ENCODE results near the gene NRP2.

Gene NRP2

DNA sequence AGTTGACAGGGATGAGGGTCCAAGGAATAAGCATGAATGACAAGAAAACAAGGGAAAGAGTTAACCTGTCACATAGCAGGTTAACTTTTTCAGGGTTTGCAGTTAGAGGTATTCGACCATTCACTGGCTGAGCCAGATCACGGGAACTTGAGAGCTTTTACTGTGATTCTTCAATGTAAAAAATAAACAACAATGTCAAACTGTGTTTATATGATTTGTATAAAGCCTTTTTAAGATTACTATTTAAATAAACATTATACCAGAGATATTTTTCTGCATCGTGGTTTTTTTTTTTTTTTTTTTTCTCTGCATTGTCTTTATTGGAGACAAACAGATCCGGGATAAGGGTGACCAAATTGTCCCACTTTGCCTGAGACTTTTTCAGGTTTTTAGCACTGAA, 115.6 kb downstream of the NRP2 start:
- DNase-seq (ENCODE audit: low read depth, low spot score) = no peak
- H3K9me3 ChIP-seq (ENCODE audit: insufficient read depth, low read length) = peaks cover 19% of the 10 kb centered on the region; the same call in 1 of the 2 replicates

DNA sequence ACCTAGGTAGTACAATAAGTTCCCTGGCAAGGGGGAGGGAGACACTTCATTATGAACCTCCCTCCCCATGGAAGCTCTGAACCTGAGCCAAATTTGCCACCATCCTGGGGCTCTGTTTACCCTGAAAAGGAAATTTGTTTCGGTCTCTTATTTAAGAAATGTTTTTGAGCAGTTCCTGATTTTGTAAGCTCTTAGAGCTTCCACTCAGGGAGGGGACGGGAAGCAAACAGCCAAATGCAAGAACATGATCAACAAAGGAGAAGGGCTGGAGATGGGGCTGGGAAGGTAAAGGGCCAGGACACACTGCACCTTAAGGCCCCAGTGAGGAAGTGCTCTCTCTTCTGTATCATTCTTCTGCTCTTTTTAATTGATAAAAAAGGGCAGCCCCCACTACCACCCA, 117.9 kb downstream of the NRP2 start:
- Histone ChIP-seq H3K9ac (ENCODE audit: insufficient read length, low read depth) (no peak overlapping the region), H3K36me3 (ENCODE audit: insufficient read depth, insufficient read length, low read length) (peaks cover 24% of the 10 kb centered on the region), H3K4me1 (ENCODE audit: insufficient read depth, insufficient read length) (no peaks in the 10 kb centered on the region), H3K27me3 (ENCODE audit: insufficient read depth, insufficient read length) (no peaks in the 10 kb centered on the region), H3K4me3 (ENCODE audit: insufficient read length, low read depth) (no peak overlapping the region), H3K9me3 (ENCODE audit: insufficient read depth, low read length) (peaks cover 19% of the 10 kb centered on the region; the same call in 1 of the 2 replicates)
- TF ChIP-seq ZNF274 (IDR thresholded peaks at IDR 0.05; ENCODE audit: low read depth, low read length) = no peak
- no peak for TF ChIP-seq SUZ12 (IDR thresholded peaks at IDR 0.05; ENCODE audit: extremely low read depth, insufficient read depth, insufficient read length)
- no peak for TF ChIP-seq YY1 (IDR thresholded peaks at IDR 0.05; ENCODE audit: insufficient read depth, insufficient read length)
- no peak for DNase-seq (ENCODE audit: low read depth, low spot score)

More for the DNA sequence above, 115.6 kb downstream of the NRP2 start:
- Histone ChIP-seq H3K27me3 (ENCODE audit: insufficient read depth, insufficient read length) (no peaks in the 10 kb centered on the region), H3K36me3 (ENCODE audit: insufficient read depth, insufficient read length, low read length) (peaks cover 36% of the 10 kb centered on the region), H3K4me1 (ENCODE audit: insufficient read depth, insufficient read length) (no peaks in the 10 kb centered on the region), H3K9ac (ENCODE audit: insufficient read length, low read depth) (no peak overlapping the region), H3K4me3 (ENCODE audit: insufficient read length, low read depth) (no peak overlapping the region)
- TF ChIP-seq ZNF274 (IDR thresholded peaks at IDR 0.05; ENCODE audit: low read depth, low read length) = no peak
- TF ChIP-seq SUZ12 (IDR thresholded peaks at IDR 0.05; ENCODE audit: extremely low read depth, insufficient read depth, insufficient read length) = no peak
- no peak for TF ChIP-seq YY1 (IDR thresholded peaks at IDR 0.05; ENCODE audit: insufficient read depth, insufficient read length)

DNA sequence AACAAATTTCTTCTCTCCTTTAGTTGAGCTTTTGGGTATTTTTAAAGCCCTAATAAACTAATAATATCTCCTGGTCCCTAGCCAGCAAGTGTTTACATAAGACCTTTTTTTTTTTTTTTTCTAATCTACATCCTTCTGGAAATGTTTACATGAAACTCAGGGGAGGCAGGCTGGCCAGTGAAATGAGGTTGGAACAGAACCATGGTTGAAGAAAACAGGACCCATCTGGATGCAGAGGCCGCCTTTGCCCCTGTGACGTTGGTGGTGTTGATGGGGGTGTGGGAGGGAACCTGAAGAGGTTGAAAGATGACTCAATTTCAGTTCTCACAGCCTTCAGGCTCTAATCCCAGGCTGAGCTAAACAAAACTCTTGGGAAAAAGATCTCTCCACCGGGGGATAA, 118.5 kb downstream of the NRP2 start:
- Histone ChIP-seq H3K27me3 (ENCODE audit: insufficient read depth, insufficient read length) (no peaks in the 10 kb centered on the region), H3K4me3 (ENCODE audit: insufficient read length, low read depth) (no peak overlapping the region), H3K9me3 (ENCODE audit: insufficient read depth, low read length) (peaks cover 19% of the 10 kb centered on the region; the same call in 1 of the 2 replicates), H3K4me1 (ENCODE audit: insufficient read depth, insufficient read length) (peaks cover 2% of the 10 kb centered on the region), H3K9ac (ENCODE audit: insufficient read length, low read depth) (no peak overlapping the region), H3K36me3 (ENCODE audit: insufficient read depth, insufficient read length, low read length) (peaks cover 19% of the 10 kb centered on the region)
- no peak for DNase-seq (ENCODE audit: low read depth, low spot score)
- TF ChIP-seq ZNF274 (IDR thresholded peaks at IDR 0.05; ENCODE audit: low read depth, low read length) (no peak), SUZ12 (IDR thresholded peaks at IDR 0.05; ENCODE audit: extremely low read depth, insufficient read depth, insufficient read length) (no peak), YY1 (IDR thresholded peaks at IDR 0.05; ENCODE audit: insufficient read depth, insufficient read length) (no peak)

DNA sequence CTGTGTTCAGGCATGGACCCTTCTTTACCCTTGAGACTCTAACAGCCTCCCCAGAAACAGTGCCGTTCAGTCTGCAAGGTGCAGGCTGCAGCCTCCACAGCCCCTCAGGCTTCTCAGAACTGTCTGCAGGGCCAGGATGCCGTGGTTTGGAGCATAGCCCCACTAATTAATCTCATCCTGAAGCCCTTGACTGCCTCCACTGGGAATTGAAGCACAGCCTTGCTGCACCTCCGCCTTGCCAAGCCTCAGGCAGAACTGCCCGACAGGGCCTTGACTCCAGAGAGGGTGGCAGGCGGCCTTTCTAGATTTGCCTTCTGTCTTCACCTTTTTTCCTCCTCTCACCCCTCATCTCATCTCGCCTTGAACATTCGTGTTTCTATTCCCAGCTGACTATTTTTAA, 119.8 kb downstream of the NRP2 start:
- Histone ChIP-seq H3K4me3 (ENCODE audit: insufficient read length, low read depth) (no peak overlapping the region), H3K9ac (ENCODE audit: insufficient read length, low read depth) (no peak overlapping the region), H3K27me3 (ENCODE audit: insufficient read depth, insufficient read length) (no peaks in the 10 kb centered on the region), H3K9me3 (ENCODE audit: insufficient read depth, low read length) (peaks cover 19% of the 10 kb centered on the region; the same call in 1 of the 2 replicates), H3K36me3 (ENCODE audit: insufficient read depth, insufficient read length, low read length) (peaks cover 6% of the 10 kb centered on the region), H3K4me1 (ENCODE audit: insufficient read depth, insufficient read length) (peaks cover 2% of the 10 kb centered on the region)
- DNase-seq (ENCODE audit: low read depth, low spot score) = no peak
- TF ChIP-seq ZNF274 (IDR thresholded peaks at IDR 0.05; ENCODE audit: low read depth, low read length) = no peak
- no peak for TF ChIP-seq YY1 (IDR thresholded peaks at IDR 0.05; ENCODE audit: insufficient read depth, insufficient read length)
- TF ChIP-seq SUZ12 (IDR thresholded peaks at IDR 0.05; ENCODE audit: extremely low read depth, insufficient read depth, insufficient read length) = no peak

DNA sequence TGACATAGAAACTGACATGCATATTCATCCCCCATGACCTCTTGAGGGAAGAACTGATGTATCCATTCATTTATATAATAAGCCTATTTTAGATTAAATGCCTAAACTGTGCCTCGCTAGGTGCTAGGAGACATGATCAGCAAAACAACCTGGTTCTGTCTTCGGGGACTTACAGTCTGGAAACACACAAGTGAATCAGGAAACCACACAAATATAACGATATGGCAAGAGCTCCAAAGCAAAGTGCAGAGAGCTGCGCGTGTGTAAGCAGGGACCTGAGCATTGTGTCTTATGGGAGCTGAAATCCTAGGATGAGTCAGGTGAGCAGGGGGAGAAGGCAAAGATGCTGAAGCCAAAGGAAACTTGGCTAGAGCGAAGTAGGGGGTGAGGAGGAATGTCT, 120.6 kb downstream of the NRP2 start:
- Histone ChIP-seq H3K4me3 (ENCODE audit: insufficient read length, low read depth) (no peak overlapping the region), H3K9me3 (ENCODE audit: insufficient read depth, low read length) (peaks cover 12% of the 10 kb centered on the region; the same call in 1 of the 2 replicates), H3K36me3 (ENCODE audit: insufficient read depth, insufficient read length, low read length) (no peaks in the 10 kb centered on the region), H3K27me3 (ENCODE audit: insufficient read depth, insufficient read length) (no peaks in the 10 kb centered on the region), H3K4me1 (ENCODE audit: insufficient read depth, insufficient read length) (peaks cover 2% of the 10 kb centered on the region), H3K9ac (ENCODE audit: insufficient read length, low read depth) (no peak overlapping the region)
- DNase-seq (ENCODE audit: low read depth, low spot score) = no peak
- TF ChIP-seq SUZ12 (IDR thresholded peaks at IDR 0.05; ENCODE audit: extremely low read depth, insufficient read depth, insufficient read length) (no peak), ZNF274 (IDR thresholded peaks at IDR 0.05; ENCODE audit: low read depth, low read length) (no peak), YY1 (IDR thresholded peaks at IDR 0.05; ENCODE audit: insufficient read depth, insufficient read length) (no peak)

DNA sequence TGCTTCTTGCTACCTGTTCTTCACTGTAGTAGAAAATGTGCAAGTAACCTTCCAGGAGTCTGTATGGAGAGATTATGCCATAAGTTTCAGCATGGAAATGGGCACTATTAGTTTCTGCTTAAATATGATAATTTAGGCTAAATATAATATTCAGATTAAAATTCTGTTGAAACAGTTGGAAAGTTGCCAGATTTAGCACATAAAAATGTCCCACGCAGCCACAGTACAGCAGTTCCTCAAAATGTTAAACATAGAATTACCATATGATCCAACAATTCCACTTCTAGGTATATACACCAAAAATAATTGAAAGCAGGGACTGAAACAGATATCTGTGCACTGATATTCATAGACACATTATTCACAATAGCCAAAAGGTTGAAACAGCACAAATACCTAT, 121.2 kb downstream of the NRP2 start:
- H3K9ac ChIP-seq (ENCODE audit: insufficient read length, low read depth) = no peak overlapping the region
- no peak for DNase-seq (ENCODE audit: low read depth, low spot score)
- no peaks in the 10 kb centered on the region for H3K27me3 ChIP-seq (ENCODE audit: insufficient read depth, insufficient read length)
- no peak overlapping the region for H3K4me3 ChIP-seq (ENCODE audit: insufficient read length, low read depth)
- H3K4me1 ChIP-seq (ENCODE audit: insufficient read depth, insufficient read length) = peaks cover 2% of the 10 kb centered on the region
- no peaks in the 10 kb centered on the region for H3K36me3 ChIP-seq (ENCODE audit: insufficient read depth, insufficient read length, low read length)
- no peak for TF ChIP-seq SUZ12 (IDR thresholded peaks at IDR 0.05; ENCODE audit: extremely low read depth, insufficient read depth, insufficient read length)
- no peak for TF ChIP-seq YY1 (IDR thresholded peaks at IDR 0.05; ENCODE audit: insufficient read depth, insufficient read length)
- no peak for TF ChIP-seq ZNF274 (IDR thresholded peaks at IDR 0.05; ENCODE audit: low read depth, low read length)
- H3K9me3 ChIP-seq (ENCODE audit: insufficient read depth, low read length) = peaks cover 7% of the 10 kb centered on the region; the same call in 1 of the 2 replicates

DNA sequence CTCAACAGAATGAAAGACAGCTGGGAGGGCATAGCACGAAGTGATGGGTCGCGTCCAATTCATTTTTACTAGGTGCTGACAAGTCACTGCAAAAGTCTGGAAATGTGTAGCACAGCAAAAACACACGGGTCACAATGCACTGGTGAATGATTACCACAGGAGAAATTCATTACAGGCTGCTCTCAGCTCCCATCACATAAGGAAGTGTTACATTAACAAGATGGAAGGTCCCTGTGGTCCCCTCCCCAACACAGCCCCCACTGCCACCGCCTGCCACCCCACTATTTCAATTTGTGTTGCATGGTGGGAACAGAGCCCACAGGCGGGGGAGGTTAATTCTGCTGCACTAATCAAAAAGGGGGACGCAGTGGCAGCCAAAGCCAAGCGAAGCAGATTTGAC, 122.8 kb downstream of the NRP2 start:
- no peak for DNase-seq (ENCODE audit: low read depth, low spot score)
- Histone ChIP-seq H3K36me3 (ENCODE audit: insufficient read depth, insufficient read length, low read length) (no peaks in the 10 kb centered on the region), H3K4me3 (ENCODE audit: insufficient read length, low read depth) (no peak overlapping the region), H3K9me3 (ENCODE audit: insufficient read depth, low read length) (no peaks in the 10 kb centered on the region), H3K9ac (ENCODE audit: insufficient read length, low read depth) (no peak overlapping the region), H3K4me1 (ENCODE audit: insufficient read depth, insufficient read length) (peaks cover 2% of the 10 kb centered on the region), H3K27me3 (ENCODE audit: insufficient read depth, insufficient read length) (no peaks in the 10 kb centered on the region)
- TF ChIP-seq ZNF274 (IDR thresholded peaks at IDR 0.05; ENCODE audit: low read depth, low read length) (no peak), SUZ12 (IDR thresholded peaks at IDR 0.05; ENCODE audit: extremely low read depth, insufficient read depth, insufficient read length) (no peak), YY1 (IDR thresholded peaks at IDR 0.05; ENCODE audit: insufficient read depth, insufficient read length) (no peak)

Measured in NT2/D1 (cell line).